Islet of Langerhans (tissue), 1 donor: Measurements from ENCODE around the gene SLX4IP.

ENCODE experiments used
- FAIRE-seq: peaks from one replicate; lab custom pipeline; 2011; peaks lifted over from hg19 to GRCh38; lab: Jason Lieb, UNC

SLX4IP gene

GRCh38 chr20:10635476-10636208, 200.5 kb downstream of the SLX4IP start:
- no peak for FAIRE-seq

DNA sequence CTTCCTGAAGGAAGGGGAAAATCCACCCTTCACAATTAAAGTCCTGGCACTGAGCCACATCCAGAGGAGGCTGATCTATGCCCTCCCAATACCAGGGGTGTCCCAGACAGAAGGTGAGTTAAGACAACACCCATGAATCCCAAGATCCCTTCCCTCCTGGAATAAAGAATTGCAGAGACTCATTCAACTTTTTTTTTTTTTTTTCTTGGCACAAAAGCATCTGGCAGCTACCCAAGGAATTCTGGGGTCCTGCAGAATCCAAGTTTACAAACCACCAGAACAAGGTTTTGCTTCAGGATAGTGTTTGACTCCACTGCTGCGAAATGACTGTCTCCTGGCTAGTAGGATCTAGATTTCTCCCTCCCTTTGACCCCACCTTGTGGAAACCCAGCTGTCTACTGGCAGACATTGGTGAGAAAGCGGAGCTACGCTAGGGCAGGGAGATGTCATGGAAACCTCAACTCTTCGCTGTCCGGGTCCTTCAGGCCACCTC, 201.3 kb downstream of the SLX4IP start:
- no peak for FAIRE-seq

DNA sequence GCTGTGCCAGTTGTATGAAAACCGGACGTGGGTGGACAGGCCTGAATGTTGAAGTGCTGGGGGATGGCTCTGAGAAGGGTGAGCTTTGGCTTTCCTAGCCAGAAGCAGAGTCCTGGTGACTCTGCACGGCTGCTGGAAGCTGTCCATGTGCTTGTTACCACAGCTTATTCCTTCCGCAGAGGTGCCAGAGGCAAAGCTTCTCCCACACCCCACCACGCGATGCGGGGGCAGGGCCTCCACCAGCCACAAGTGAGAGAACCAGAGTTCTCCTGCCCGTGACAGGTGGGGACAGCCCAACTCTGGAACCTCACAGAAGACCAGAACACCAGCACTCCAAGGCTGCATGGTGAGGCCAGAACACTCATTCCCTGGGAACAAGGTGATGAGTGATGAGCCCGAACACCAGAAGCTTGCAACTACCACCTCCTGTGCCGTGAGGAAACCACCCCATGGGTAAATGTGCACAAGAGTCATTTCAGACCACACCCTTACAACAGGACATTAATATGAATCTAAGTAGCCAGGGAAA, 202.0 kb downstream of the SLX4IP start:
- FAIRE-seq = no peak

DNA sequence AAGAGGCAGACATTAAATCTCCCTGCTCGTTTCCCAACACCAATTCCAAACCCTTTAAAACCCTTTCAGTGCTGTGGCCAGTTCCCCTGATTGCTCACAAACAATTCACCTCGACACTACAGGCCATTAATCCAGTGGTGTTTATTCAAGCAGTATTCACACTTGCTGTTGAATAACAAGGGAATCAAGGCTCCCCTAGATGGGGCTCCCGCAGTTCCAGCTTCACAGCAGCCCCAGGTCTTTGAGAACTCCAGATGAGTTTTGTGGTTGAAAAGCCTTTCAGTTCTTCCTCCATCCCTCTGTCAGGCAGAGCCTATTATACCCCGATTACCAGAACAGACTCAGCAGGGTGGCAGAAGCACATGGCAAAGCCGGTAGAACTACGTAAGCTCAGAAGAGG, 202.5 kb downstream of the SLX4IP start:
- no peak for FAIRE-seq

DNA sequence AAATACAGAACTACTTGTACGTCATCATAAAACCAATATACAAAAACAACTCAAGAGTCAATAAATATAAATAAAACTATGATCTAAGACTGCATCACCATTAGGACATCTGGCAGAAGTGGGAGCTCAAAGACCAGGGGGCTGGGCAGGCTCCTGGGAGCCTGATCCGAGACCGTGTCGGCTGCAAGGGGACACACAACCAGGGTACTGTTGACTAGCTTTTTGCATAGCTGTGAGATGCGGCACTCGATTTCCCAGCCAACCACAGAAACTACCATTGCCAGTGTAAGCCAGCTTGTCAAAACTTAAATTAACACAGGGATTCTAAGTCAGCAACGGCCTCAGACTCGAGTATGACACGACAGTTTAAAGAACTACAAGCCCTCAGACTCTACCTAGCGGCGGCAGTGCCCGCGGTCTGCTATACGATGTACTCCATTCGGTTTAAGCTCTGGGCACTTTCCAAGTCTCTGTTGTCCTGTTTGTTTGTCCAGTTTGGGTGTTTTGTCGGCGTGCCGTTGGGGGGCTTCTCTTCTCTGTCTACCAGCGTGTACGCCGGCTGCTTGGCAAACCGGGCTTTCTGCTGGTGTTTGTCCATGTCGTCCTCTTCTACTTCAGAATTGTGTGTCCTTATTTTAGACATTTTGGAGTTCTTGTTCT, 204.1 kb downstream of the SLX4IP start:
- FAIRE-seq = no peak

GRCh38 chr20:10639737-10640556, 204.8 kb downstream of the SLX4IP start:
- no peak for FAIRE-seq

DNA sequence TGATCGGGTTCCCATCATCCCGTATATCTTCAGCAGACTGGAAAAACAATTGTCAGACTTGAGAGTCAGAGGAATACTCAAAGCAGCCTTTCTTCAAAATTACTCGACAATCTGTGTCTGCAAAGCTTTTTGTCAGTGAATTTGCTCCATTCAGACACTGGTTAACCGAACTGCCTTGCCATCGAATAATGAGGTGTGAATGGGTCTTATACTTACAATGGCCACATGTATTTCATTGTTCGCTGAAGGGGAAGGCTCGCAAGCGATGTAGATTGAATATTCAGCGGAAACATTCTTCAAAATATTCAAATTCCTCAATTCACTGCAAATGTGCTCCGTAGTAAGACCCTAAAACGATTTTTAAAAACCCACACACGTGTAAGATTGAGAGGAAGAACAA, 205.8 kb downstream of the SLX4IP start:
- FAIRE-seq = no peak

DNA sequence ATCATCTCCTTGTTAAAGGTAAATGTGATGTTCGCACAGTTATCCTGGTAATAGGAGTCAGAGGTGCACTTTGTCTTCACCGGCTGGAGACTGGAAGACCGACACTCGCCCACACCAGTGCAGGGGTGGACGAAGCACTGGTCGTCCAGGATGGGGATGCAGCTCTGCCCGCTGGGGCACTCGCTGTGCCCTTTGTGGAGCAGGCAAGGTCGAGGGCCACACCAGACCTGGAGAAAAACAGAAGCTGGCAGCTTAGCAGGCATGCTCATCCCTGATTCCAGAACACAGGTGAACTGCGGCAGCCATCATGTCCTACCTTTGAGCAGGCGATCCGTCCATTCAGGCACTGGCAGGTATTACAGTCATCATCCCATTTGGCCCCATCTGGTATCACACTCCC, 206.4 kb downstream of the SLX4IP start:
- FAIRE-seq = no peak

GRCh38 chr20:10641893-10642292, 206.8 kb downstream of the SLX4IP start:
- no peak for FAIRE-seq

DNA sequence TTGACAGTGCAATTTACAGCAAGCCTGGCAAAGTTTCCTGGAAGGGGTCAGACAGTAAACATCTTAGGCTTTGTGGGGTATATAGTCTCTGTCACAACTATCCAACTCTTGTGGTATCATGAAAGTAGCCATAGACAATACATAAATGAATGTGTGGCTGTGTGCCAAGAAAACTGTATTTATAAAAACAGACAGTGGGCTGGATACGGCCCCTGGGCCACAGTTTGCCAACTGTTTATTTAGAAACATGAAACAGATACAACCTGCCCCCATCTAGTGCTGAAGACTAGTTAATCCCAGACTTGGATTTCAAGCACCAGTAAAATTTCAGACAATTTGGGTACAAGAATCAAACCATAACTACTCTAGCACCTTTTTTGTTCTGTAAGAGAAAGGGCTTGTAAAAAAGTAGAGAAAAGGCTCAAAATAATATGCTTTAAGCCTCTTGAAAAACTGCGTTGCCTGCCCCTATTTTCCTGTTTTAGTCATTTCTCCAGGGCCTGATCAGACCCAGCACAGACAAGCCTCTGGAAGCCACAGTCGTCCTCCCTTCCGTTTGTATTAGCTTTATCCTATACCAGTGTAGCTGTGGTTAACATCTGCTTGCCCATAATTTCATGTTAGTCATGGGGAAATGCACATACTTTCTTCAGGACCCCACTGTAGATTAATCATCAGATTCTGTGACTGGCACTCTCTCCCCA, 207.9 kb downstream of the SLX4IP start:
- FAIRE-seq = no peak

DNA sequence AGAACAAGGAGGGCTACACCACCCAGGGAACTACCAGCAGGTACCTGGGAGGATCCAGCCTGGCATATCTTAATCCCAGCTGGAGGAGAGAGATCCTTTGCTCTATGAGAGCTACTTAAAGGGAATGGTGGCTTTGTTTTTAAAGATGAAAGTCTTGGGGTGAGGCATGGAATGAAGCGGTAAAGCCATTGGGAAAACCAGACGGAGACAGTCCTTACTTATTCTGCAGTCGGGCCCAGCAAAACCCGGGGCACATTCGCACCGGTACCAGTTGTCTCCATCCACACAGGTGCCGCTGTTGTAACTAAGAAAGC, 208.4 kb downstream of the SLX4IP start:
- no peak for FAIRE-seq

GRCh38 chr20:10644458-10645204, 209.5 kb downstream of the SLX4IP start:
- no peak for FAIRE-seq

DNA sequence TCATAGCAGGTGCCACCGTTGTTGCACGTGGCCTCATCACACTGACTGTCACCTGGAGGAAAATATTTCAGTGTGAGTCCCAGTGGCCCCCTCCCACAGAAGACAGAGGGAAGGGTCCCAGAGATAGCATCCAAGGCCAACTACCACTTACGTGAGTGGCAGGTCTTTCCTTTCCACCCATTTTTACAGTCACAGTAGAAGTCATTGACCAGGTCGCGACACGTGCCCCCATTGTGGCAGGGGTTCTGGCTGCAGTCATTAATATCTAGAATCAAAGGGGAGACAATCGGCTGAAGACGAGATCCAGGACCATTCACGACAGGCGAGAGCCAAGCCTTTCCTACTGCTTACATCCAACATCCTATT, 210.1 kb downstream of the SLX4IP start:
- FAIRE-seq = no peak

DNA sequence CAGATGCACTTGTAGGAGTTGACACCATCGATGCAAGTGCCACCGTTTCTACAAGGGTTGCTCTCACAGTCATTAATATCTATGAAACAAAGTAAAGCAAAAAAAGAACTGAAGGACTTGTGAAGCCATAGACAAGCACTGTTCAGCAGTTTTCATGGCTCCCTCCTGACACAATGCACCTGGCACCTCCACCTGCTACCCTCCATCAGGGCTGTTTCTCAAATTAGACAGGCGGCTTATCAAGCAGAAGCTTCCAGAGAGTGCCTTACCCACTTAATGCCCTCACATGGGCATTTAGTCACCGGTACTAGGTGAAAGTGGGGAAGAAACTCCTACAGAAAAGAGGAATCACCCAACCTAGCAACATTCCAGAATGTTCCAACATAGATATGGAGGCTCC, 210.9 kb downstream of the SLX4IP start:
- no peak for FAIRE-seq

DNA sequence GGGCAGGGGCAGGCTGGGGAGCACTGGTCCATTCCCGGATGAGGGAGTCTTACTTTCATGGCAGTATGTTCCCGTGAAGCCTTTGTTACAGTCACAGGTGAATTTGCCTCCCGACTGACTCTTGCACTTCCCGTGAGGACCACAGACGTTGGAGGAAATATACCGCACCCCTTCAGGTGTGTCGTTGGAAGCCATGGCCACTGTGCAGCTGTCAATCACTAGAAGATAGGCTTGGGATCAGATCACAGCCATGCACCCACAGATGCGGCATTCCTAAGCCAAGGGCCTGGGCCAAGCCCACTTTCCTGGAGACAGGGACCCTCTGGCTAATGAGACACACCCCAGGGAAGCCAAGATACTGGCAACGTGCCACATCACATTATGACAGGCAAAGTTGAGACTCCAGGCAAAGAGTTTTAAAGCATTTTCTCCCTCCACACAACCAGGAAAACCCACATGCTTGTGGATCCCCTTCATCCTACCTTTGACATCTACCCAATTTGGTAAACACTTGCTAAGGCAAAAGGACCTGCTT, 211.8 kb downstream of the SLX4IP start:
- FAIRE-seq = no peak

- FAIRE-seq = no peak
Observed at GRCh38 chr20:10647471-10647870, 212.4 kb downstream of the SLX4IP start.

GRCh38 chr20:10647909-10648308, 212.8 kb downstream of the SLX4IP start:
- FAIRE-seq = no peak

- FAIRE-seq = no peak
Observed at GRCh38 chr20:10648651-10649050, 213.5 kb downstream of the SLX4IP start.

DNA sequence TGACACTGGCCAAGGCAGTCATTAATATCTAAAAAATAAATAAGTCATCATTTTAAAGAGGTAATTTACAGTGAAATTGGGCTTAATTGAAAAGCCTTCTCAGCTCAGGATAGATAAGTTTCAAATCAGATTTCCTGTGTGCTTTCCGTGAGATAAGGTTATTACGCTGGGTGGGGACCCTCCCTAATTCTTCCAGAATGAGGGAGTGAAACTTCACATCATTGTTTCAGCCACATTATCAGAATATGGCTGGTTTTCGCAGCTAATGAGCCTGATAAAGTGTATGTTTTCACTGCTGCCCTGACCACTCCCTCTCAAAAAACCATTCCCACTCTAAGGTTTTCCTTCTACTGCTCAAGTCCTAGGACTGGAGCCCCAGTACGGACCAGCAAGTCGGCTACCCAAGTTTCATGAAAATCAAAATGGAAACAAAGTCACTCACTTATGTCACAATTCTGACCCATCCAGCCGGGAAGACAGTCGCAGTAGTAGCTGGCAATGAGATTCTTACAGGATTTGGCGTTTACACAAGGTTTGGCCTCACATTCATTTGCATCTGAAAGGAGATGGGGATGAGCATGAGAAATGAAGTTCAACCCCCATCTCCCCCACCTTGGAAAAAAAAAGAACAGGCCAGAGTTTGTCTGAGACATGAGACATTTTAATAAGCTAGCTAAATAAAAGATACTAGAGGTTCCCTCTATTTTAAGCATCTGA, 214.1 kb downstream of the SLX4IP start:
- no peak for FAIRE-seq

DNA sequence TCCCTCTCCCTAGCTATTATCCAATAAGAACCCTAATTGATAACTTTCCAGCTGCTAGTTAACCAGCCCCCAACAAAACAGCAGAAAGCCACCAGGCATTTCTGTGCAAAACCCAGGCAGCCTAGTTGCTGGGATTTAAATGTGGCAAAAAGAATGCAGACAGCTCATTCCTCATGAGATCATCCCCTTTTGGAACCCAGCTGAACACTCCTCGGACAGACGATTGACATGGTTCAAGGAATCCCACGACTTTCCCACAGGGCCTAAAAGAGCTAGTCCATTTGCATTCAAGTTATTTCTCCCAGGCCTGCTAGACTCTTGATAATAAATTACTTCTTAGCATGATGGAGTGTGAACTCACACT, 214.7 kb downstream of the SLX4IP start:
- FAIRE-seq = no peak
